Germinal center (tissue), 1 donor: Measurements from ENCODE around the gene CORO2B.
A peak's percentile ranks its signal among the peaks of the same experiment; 100 is the strongest.

Source experiments
- DNase-seq: peaks from one replicate; pipeline ENCODE4 v3.0.0; 2012; ENCODE audit warnings: mixed read lengths, low spot score

The CORO2B gene

GRCh38 chr15:68578980-68579935 lies at the start of gene CORO2B:
Gene CORO2B, plus strand, starts transcription at chr15:68578993. Its CDS starts 270 bp downstream, at chr15:68579263.
- DNase-seq: no peak

- DNase-seq: no peak
Observed at GRCh38 chr15:68531387-68532179, 47.2 kb upstream of the CORO2B start.

GRCh38 chr15:68536331-68537095 lies 42.3 kb upstream of the CORO2B start:
- no peak for DNase-seq

- DNase-seq: no peak
Observed at GRCh38 chr15:68537097-68537496, 41.7 kb upstream of the CORO2B start.

- no peak for DNase-seq
Observed at GRCh38 chr15:68537506-68537905, 41.3 kb upstream of the CORO2B start.

- no peak for DNase-seq
Observed at GRCh38 chr15:68538311-68538710, 40.5 kb upstream of the CORO2B start.

- DNase-seq: no peak
Observed at GRCh38 chr15:68541743-68542142, 37.0 kb upstream of the CORO2B start.

GRCh38 chr15:68542348-68542747 lies 36.4 kb upstream of the CORO2B start:
- DNase-seq: no peak

GRCh38 chr15:68542771-68543164 lies 36.0 kb upstream of the CORO2B start:
- DNase-seq: no peak

GRCh38 chr15:68543165-68544008 lies 35.4 kb upstream of the CORO2B start:
- DNase-seq: no peak

- DNase-seq: no peak
Observed at GRCh38 chr15:68546318-68546717, 32.5 kb upstream of the CORO2B start.

GRCh38 chr15:68548364-68548763 lies 30.4 kb upstream of the CORO2B start:
- no peak for DNase-seq

GRCh38 chr15:68550004-68550403 lies 28.8 kb upstream of the CORO2B start:
- DNase-seq: no peak

- peak; percentile 72 for DNase-seq
Observed at GRCh38 chr15:68550498-68551295, 28.1 kb upstream of the CORO2B start.

GRCh38 chr15:68551296-68551635 lies 27.5 kb upstream of the CORO2B start:
- no peak for DNase-seq

- no peak for DNase-seq
Observed at GRCh38 chr15:68552344-68552743, 26.4 kb upstream of the CORO2B start.

- DNase-seq: no peak
Observed at GRCh38 chr15:68552773-68553172, 26.0 kb upstream of the CORO2B start.

- DNase-seq: no peak
Observed at GRCh38 chr15:68553314-68553993, 25.3 kb upstream of the CORO2B start.

- DNase-seq: peak; percentile 61
Observed at GRCh38 chr15:68553994-68554720, 24.6 kb upstream of the CORO2B start.
